ENCODE measurements around the gene TMA7.

The TMA7 gene

GRCh38 chr3:48417529-48418108 lies 22.4 kb upstream of the TMA7 start:
- no peak for TF ChIP-seq CTCF (IDR thresholded peaks at IDR 0.05; ENCODE audit: low read depth, low read length, missing control alignments)
- no peak overlapping the region for H3K4me3 ChIP-seq (ENCODE audit: low read depth, low read length)
- in situ Hi-C loops (cut with HindIII; ENCODE audit: low sequenced_read_pairs): no loop called here
- no peak for DNase-seq (ENCODE audit: low read depth)

GRCh38 chr3:48418140-48418539 lies 21.9 kb upstream of the TMA7 start:
- in situ Hi-C loops (cut with HindIII; ENCODE audit: low sequenced_read_pairs): no loop called here
- no peak for DNase-seq (ENCODE audit: low read depth)
- TF ChIP-seq CTCF (IDR thresholded peaks at IDR 0.05; ENCODE audit: low read depth, low read length, missing control alignments): no peak
- no peak overlapping the region for H3K4me3 ChIP-seq (ENCODE audit: low read depth, low read length)

- TF ChIP-seq CTCF (IDR thresholded peaks at IDR 0.05; ENCODE audit: low read depth, low read length, missing control alignments): no peak
- no peak overlapping the region for H3K4me3 ChIP-seq (ENCODE audit: low read depth, low read length)
- in situ Hi-C loops (cut with HindIII; ENCODE audit: low sequenced_read_pairs): no loop called here
- no peak for DNase-seq (ENCODE audit: low read depth)
Observed at GRCh38 chr3:48418651-48419050, 21.4 kb upstream of the TMA7 start.

GRCh38 chr3:48419149-48419548 lies 20.9 kb upstream of the TMA7 start:
- in situ Hi-C loops (cut with HindIII; ENCODE audit: low sequenced_read_pairs): no loop called here
- no peak overlapping the region for H3K4me3 ChIP-seq (ENCODE audit: low read depth, low read length)
- DNase-seq (ENCODE audit: low read depth): no peak
- no peak for TF ChIP-seq CTCF (IDR thresholded peaks at IDR 0.05; ENCODE audit: low read depth, low read length, missing control alignments)

- no peak overlapping the region for H3K4me3 ChIP-seq (ENCODE audit: low read depth, low read length)
- no peak for DNase-seq (ENCODE audit: low read depth)
- in situ Hi-C loops (cut with HindIII; ENCODE audit: low sequenced_read_pairs): no loop called here
- TF ChIP-seq CTCF (IDR thresholded peaks at IDR 0.05; ENCODE audit: low read depth, low read length, missing control alignments): no peak
Observed at GRCh38 chr3:48419597-48419996, 20.5 kb upstream of the TMA7 start.

- H3K4me3 ChIP-seq (ENCODE audit: low read depth, low read length): no peak overlapping the region
- in situ Hi-C loops (cut with HindIII; ENCODE audit: low sequenced_read_pairs): no loop called here
- DNase-seq (ENCODE audit: low read depth): no peak
- TF ChIP-seq CTCF (IDR thresholded peaks at IDR 0.05; ENCODE audit: low read depth, low read length, missing control alignments): no peak
Observed at GRCh38 chr3:48420561-48420960, 19.5 kb upstream of the TMA7 start.

GRCh38 chr3:48422272-48422671 lies 17.8 kb upstream of the TMA7 start:
- in situ Hi-C loops (cut with HindIII; ENCODE audit: low sequenced_read_pairs): no loop called here
- no peak for TF ChIP-seq CTCF (IDR thresholded peaks at IDR 0.05; ENCODE audit: low read depth, low read length, missing control alignments)
- DNase-seq (ENCODE audit: low read depth): no peak
- H3K4me3 ChIP-seq (ENCODE audit: low read depth, low read length): no peak overlapping the region
